ENCODE measurements around the gene CISD1. TPM values are rescaled to one million over a fixed set of nuclear protein-coding genes. Genes with fewer than 3 reads are reported as not detected.

Gene CISD1
- total and polyA plus RNA-seq, 9 of the 15 experiments (the other 6 are each of a cell fraction or from before 2014, with no cell fraction given) = 35.8 to 342 (median 118) TPM

- TF ChIP-seq CREB3 (tag; conservative IDR thresholded peaks at IDR 0.05; ENCODE audit: low read depth) (no peak), ZSCAN29 (IDR thresholded peaks at IDR 0.05) (no peak), ETV5 (CRISPR knock-in tag; IDR thresholded peaks at IDR 0.05; ENCODE audit: low read depth) (no peak), PRMT5 (CRISPR knock-in tag; IDR thresholded peaks at IDR 0.05) (no peak), LEF1 (IDR thresholded peaks at IDR 0.05) (no peak), MYC (IDR thresholded peaks at IDR 0.05; ENCODE audit: low read depth, low read length) (0 out of 2 replicates have a peak, but pooled peaks have one; percentile 47), MYC (CRISPR knock-in tag; IDR thresholded peaks at IDR 0.05; ENCODE audit: borderline replicate concordance, low read depth) (peak; percentile 67; the same call in 1 of the 2 replicates), E2F1 (CRISPR knock-in tag; IDR thresholded peaks at IDR 0.05) (no peak), YY1 (IDR thresholded peaks at IDR 0.05; ENCODE audit: borderline replicate concordance in 1 of 3, control insufficient read depth in 1 of 3, extremely low read depth in 1 of 3, insufficient read depth in 3 of 3, insufficient read length in 1 of 3, insufficient replicate concordance in 2 of 3, low read depth in 1 of 3, low read length in 2 of 3) (no peak), BHLHE40 (IDR thresholded peaks at IDR 0.05; ENCODE audit: low read length) (peak; percentile 56; the same call in 1 of the 2 replicates), HNRNPLL (IDR thresholded peaks at IDR 0.05; ENCODE audit: low read depth, low read length, poor library complexity, severe bottlenecking) (no peak), GTF2B (IDR thresholded peaks at IDR 0.05; ENCODE audit: extremely low read depth, insufficient read length) (no peak), KAT7 (CRISPR knock-in tag; IDR thresholded peaks at IDR 0.05; ENCODE audit: borderline replicate concordance) (peak; percentile 68; the same call in 1 of the 2 replicates), ZNF668 (CRISPR knock-in tag; IDR thresholded peaks at IDR 0.05) (no peak), ZBTB17 (CRISPR knock-in tag; IDR thresholded peaks at IDR 0.05) (no peak), FOS (IDR thresholded peaks at IDR 0.05; ENCODE audit: extremely low read depth, insufficient read length) (no peak), E2F4 (CRISPR knock-in tag; IDR thresholded peaks at IDR 0.05; ENCODE audit: low read depth) (no peak), TGIF2 (CRISPR knock-in tag; IDR thresholded peaks at IDR 0.05) (0 out of 2 replicates have a peak, but pooled peaks have one; percentile 16), ZNF551 (CRISPR knock-in tag; IDR thresholded peaks at IDR 0.05) (no peak), RNF2 (IDR thresholded peaks at IDR 0.05) (peak; percentile 38; the same call in 1 of the 2 replicates), SP1 (CRISPR knock-in tag; IDR thresholded peaks at IDR 0.05) (peak; percentile 56; the same call in 1 of the 2 replicates), CHD1 (IDR thresholded peaks at IDR 0.05; ENCODE audit: low read length) (peak; percentile 61), ZNF354B (CRISPR knock-in tag; IDR thresholded peaks at IDR 0.05) (no peak), DPF2 (IDR thresholded peaks at IDR 0.05) (no peak)
These were observed 1.9 kb upstream of the CISD1 start (continued) for GRCh38 chr10:58266826-58267712.
